ENCODE data around the gene ACKR4.

Gene ACKR4

GRCh38 chr3:132624790-132625189 lies 27.7 kb downstream of the ACKR4 start:
- no peak for TF ChIP-seq CTCF (IDR thresholded peaks at IDR 0.05)
- TF ChIP-seq ZFX (IDR thresholded peaks at IDR 0.05; ENCODE audit: borderline replicate concordance): no peak
- H3K27ac ChIP-seq: no peak overlapping the region

- no peak overlapping the region for H3K27ac ChIP-seq
- TF ChIP-seq ZFX (IDR thresholded peaks at IDR 0.05; ENCODE audit: borderline replicate concordance) (no peak), CTCF (IDR thresholded peaks at IDR 0.05) (no peak)
Observed at GRCh38 chr3:132625613-132626012, 28.5 kb downstream of the ACKR4 start.

- H3K27ac ChIP-seq: no peak overlapping the region
- no peak for TF ChIP-seq CTCF (IDR thresholded peaks at IDR 0.05)
- no peak for TF ChIP-seq ZFX (IDR thresholded peaks at IDR 0.05; ENCODE audit: borderline replicate concordance)
Observed at GRCh38 chr3:132626955-132627354, 29.9 kb downstream of the ACKR4 start.

- no peak for TF ChIP-seq ZFX (IDR thresholded peaks at IDR 0.05; ENCODE audit: borderline replicate concordance)
- no peak for TF ChIP-seq CTCF (IDR thresholded peaks at IDR 0.05)
- H3K27ac ChIP-seq: no peak overlapping the region
Observed at GRCh38 chr3:132628157-132628556, 31.1 kb downstream of the ACKR4 start.

- no peak overlapping the region for H3K27ac ChIP-seq
- TF ChIP-seq ZFX (IDR thresholded peaks at IDR 0.05; ENCODE audit: borderline replicate concordance) (no peak), CTCF (IDR thresholded peaks at IDR 0.05) (no peak)
Observed at GRCh38 chr3:132629928-132630327, 32.9 kb downstream of the ACKR4 start.

GRCh38 chr3:132630612-132631011 lies 33.5 kb downstream of the ACKR4 start:
- H3K27ac ChIP-seq: no peak overlapping the region
- TF ChIP-seq ZFX (IDR thresholded peaks at IDR 0.05; ENCODE audit: borderline replicate concordance) (no peak), CTCF (IDR thresholded peaks at IDR 0.05) (no peak)

- TF ChIP-seq ZFX (IDR thresholded peaks at IDR 0.05; ENCODE audit: borderline replicate concordance) (no peak), CTCF (IDR thresholded peaks at IDR 0.05) (no peak)
- no peak overlapping the region for H3K27ac ChIP-seq
Observed at GRCh38 chr3:132635052-132635451, 38.0 kb downstream of the ACKR4 start.

All from 22Rv1 (cell line).